OCI-LY7 (cell line): ENCODE results near the gene ENDOV.

Experiments
- EZH2phosphoT487 ChIP-seq: fragments of 200-600 bp; sonication (generic); IDR thresholded peaks from 2 replicates; pipeline ENCODE4 v1.6.1; 2018; ENCODE audit warnings: low read depth, borderline replicate concordance, mild to moderate bottlenecking, mixed run types, antibody characterized with exemption, low read length, moderate library complexity, mixed read lengths
- TF ChIP-seq, protein P1 (sequence below): fragments of 200-600 bp; sonication (generic); conservative IDR thresholded peaks from 2 replicates; pipeline ENCODE4 v1.5.1; 2014; ENCODE audit warnings: mild to moderate bottlenecking, antibody characterized with exemption, low read length, moderate library complexity, mixed read lengths

DNA sequence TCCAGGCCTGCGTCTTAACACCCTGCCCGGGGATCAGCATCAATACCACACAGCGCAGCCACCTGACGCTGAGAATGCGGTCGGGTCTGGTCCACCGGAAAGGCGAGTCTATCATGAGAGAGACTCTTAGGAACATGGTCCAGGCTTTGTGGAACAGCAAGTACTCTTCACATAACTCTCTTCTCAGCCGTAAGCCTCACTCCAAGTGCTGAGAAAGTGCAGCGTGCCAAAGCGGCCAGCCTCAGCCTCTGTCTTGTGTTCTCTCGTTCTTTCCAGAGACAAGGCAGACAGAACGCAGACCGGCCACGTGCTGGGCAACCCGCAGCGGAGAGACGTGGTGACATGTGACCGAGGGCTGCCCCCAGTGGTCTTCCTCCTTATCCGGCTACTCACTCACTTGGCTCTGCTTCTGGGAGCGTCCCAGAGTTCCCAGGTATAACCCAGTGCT lies 34.4 kb upstream of the ENDOV start:
- TF ChIP-seq, protein P1, sequence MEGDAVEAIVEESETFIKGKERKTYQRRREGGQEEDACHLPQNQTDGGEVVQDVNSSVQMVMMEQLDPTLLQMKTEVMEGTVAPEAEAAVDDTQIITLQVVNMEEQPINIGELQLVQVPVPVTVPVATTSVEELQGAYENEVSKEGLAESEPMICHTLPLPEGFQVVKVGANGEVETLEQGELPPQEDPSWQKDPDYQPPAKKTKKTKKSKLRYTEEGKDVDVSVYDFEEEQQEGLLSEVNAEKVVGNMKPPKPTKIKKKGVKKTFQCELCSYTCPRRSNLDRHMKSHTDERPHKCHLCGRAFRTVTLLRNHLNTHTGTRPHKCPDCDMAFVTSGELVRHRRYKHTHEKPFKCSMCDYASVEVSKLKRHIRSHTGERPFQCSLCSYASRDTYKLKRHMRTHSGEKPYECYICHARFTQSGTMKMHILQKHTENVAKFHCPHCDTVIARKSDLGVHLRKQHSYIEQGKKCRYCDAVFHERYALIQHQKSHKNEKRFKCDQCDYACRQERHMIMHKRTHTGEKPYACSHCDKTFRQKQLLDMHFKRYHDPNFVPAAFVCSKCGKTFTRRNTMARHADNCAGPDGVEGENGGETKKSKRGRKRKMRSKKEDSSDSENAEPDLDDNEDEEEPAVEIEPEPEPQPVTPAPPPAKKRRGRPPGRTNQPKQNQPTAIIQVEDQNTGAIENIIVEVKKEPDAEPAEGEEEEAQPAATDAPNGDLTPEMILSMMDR: no peak
- no peak for TF ChIP-seq EZH2phosphoT487
